DND-41 (cell line): ENCODE measurements around the gene GALR2.
A peak's percentile ranks its signal among the peaks of the same experiment; 100 is the strongest.

ENCODE experiments used
- ATAC-seq: fragments of 200-7000 bp; cut with Tn5 transposase; 3 replicates; pipeline ENCODE4 v1.9.1; 2021; ENCODE audit warnings: low read depth; ENCODE audit not compliant: insufficient read depth
- DNase-seq: peaks from one replicate; pipeline ENCODE4 v3.0.0-alpha.2; 2020
- H2AFZ ChIP-seq: 2 replicates; pipeline ENCODE4 v1.6.0; 2012; ENCODE audit warnings: low read depth, low read length
- H3K27ac ChIP-seq: 2 replicates; pipeline ENCODE4 v1.5.1; 2012; ENCODE audit warnings: low read length, inconsistent platforms
- H3K27me3 ChIP-seq: fragments of 200-600 bp; sonication (generic); 2 replicates; pipeline ENCODE4 v1.6.0; 2012; ENCODE audit warnings: low read length, mild to moderate bottlenecking, inconsistent platforms; ENCODE audit not compliant: insufficient read depth, poor library complexity
- H3K36me3 ChIP-seq: 2 replicates; pipeline ENCODE4 v1.5.1; 2012; ENCODE audit warnings: low read length, inconsistent platforms; ENCODE audit not compliant: insufficient read depth
- H3K4me1 ChIP-seq: 2 replicates; pipeline ENCODE4 v1.5.1; 2012; ENCODE audit warnings: mild to moderate bottlenecking, low read length; ENCODE audit not compliant: insufficient read depth
- H3K4me2 ChIP-seq: 2 replicates; pipeline ENCODE4 v1.6.0; 2012; ENCODE audit warnings: mild to moderate bottlenecking, moderate library complexity, low read length, inconsistent platforms; ENCODE audit not compliant: insufficient read depth
- H3K4me3 ChIP-seq, 2 experiments: fragments of 200-600 bp in 1 of 2; shearing (Covaris generic) in 1 of 2; 2 replicates each; pipeline ENCODE4 v1.5.1; 2012 to 2016; ENCODE audit warnings: inconsistent platforms in 2 of 2, low read length in 2 of 2, mild to moderate bottlenecking in 2 of 2, low read depth in 1 of 2, moderate library complexity in 1 of 2
- H3K79me2 ChIP-seq: 2 replicates; pipeline ENCODE4 v1.6.0; 2012; ENCODE audit warnings: low read length, inconsistent platforms; ENCODE audit not compliant: insufficient read depth
- H3K9ac ChIP-seq: 2 replicates; pipeline ENCODE4 v1.6.0; 2012; ENCODE audit warnings: low read depth, mild to moderate bottlenecking, inconsistent platforms, low read length, moderate library complexity
- H3K9me3 ChIP-seq: 2 replicates; pipeline ENCODE4 v1.5.1; 2012; ENCODE audit warnings: low read length, moderate library complexity, mild to moderate bottlenecking, inconsistent platforms; ENCODE audit not compliant: insufficient read depth, severe bottlenecking
- H4K20me1 ChIP-seq: 2 replicates; pipeline ENCODE4 v1.6.0; 2012; ENCODE audit warnings: low read length; ENCODE audit not compliant: insufficient read depth
- EZH2 ChIP-seq: IDR thresholded peaks from 3 replicates; pipeline ENCODE4 v1.6.1; 2012; ENCODE audit warnings: borderline replicate concordance, low read depth, mild to moderate bottlenecking, moderate library complexity, low read length, inconsistent platforms; ENCODE audit not compliant: severe bottlenecking
- TF ChIP-seq, protein P1 (sequence below): IDR thresholded peaks from 2 replicates; pipeline ENCODE4 v1.5.1; 2012; ENCODE audit warnings: borderline replicate concordance, low read length, moderate library complexity, mild to moderate bottlenecking; ENCODE audit not compliant: poor library complexity, severe bottlenecking; ENCODE audit errors: extremely low read depth

GALR2 gene

DNA sequence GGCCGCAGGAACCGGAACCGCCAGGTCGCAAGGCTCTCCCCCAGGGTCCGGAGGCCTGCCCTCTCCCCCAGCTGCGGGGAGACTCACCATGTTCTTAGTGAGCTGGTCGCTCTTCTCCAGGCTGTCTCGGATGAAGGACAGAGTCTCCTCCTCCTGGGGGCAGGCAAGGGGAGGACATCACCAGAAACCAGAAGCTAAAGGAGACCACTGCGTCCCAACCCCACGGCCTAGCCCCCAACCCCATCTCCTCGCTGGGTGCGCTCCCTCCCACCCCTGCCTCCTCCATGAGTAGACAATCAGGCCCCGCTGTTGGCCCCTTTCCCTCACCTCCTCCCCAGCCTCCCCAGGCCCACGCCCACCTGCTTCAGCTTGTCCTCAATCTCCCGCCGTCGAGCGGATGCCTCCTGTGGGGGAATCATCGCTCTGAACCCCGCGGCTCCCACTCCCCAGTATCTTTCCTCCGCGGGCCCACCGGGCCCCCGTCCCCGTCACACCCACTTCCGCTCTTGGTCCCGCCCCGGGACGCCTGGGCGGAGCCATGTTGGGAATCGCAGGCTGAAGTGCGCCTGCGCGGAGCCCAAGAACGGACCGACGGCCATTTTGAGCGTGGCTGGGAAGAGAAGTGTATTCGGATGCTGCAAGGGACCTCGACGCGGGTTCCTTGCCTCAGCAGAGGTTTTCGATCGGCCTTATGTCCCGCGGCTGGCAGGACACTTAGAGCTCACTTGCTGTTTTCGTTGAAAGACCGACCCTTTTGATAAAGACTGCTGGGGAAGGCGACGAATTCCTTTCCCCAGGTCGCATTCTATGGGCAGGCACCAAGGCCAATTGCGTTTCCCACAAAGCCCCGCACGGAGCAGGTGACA is 28.9 kb downstream of the GALR2 start, which contains the start of gene EXOC7:
EXOC7 (minus strand) TSS at position 514 of the 866 bp plus-strand sequence; CDS start at position 419, 95 bp downstream.
- Histone ChIP-seq H3K9ac (peak within 1 kb of the TSS; percentile 64), H3K27ac (peak within 1 kb of the TSS; percentile 88), H3K4me2 (peak within 1 kb of the TSS; percentile 96), H2AFZ (peak within 1 kb of the TSS; percentile 76), H3K27me3 (no peaks in the 10 kb centered on the region), H4K20me1 (no peaks in the 10 kb centered on the region), H3K4me1 (peaks cover 29% of the 10 kb centered on the region), H3K4me3 (peak within 1 kb of the TSS; percentile 77 to 81), H3K36me3 (peaks cover 28% of the 10 kb centered on the region), H3K79me2 (peaks cover 28% of the 10 kb centered on the region), H3K9me3 (no peaks in the 10 kb centered on the region)
- TF ChIP-seq, protein P1, sequence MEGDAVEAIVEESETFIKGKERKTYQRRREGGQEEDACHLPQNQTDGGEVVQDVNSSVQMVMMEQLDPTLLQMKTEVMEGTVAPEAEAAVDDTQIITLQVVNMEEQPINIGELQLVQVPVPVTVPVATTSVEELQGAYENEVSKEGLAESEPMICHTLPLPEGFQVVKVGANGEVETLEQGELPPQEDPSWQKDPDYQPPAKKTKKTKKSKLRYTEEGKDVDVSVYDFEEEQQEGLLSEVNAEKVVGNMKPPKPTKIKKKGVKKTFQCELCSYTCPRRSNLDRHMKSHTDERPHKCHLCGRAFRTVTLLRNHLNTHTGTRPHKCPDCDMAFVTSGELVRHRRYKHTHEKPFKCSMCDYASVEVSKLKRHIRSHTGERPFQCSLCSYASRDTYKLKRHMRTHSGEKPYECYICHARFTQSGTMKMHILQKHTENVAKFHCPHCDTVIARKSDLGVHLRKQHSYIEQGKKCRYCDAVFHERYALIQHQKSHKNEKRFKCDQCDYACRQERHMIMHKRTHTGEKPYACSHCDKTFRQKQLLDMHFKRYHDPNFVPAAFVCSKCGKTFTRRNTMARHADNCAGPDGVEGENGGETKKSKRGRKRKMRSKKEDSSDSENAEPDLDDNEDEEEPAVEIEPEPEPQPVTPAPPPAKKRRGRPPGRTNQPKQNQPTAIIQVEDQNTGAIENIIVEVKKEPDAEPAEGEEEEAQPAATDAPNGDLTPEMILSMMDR: no peak
- TF ChIP-seq EZH2: no peak
- DNase-seq (peak; percentile 95), ATAC-seq (peak; percentile 86)

DNA sequence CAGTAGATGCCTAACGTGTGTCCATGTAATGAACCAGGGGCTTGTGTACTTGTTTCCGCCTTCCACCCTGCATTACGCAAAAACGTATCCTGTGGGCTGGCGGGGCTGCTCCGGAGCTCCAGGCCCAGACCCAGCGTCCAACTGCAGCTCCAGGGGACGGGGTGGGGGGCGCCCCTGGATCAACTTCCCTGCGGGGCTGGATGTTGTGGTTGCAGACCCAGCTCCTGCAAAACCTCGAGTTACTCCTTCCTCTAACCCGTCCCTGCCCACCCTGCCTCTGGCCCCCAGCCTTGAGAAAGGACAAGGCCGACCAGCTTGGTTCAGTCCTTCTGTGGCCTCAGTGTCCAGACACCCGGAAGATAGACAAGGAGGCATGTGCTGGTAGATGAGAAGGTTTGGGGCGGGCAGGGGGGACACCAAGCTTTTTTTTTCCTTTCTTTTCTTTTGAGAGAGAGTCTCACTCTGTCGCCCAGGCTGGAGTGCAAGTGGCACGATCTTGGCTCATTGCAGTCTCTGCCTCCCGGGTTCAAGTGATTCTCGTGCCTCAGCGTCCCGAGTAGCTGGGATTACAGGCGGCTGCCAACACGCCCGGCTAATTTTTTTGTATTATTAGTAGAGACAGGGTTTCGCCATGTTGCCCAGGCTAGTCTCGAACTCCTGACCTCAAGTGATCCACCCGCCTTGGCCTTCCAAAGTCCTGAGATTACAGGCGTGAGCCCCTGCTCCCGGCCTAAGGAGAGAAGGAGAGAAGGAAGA is 29.7 kb downstream of the GALR2 start:
- Histone ChIP-seq H3K9ac (peak overlapping the region; percentile 64), H2AFZ (peak overlapping the region; percentile 75), H3K4me2 (peak overlapping the region; percentile 96), H3K4me3 (peak overlapping the region; percentile 77 to 81; a peak in 3 of 4 replicates), H4K20me1 (no peaks in the 10 kb centered on the region), H3K9me3 (no peaks in the 10 kb centered on the region), H3K27ac (peak overlapping the region; percentile 88), H3K4me1 (peaks cover 29% of the 10 kb centered on the region), H3K36me3 (peaks cover 27% of the 10 kb centered on the region), H3K27me3 (no peaks in the 10 kb centered on the region), H3K79me2 (peaks cover 28% of the 10 kb centered on the region)
- ATAC-seq: no peak
- TF ChIP-seq, protein P1: no peak
- no peak for TF ChIP-seq EZH2
- DNase-seq: no peak

DNA sequence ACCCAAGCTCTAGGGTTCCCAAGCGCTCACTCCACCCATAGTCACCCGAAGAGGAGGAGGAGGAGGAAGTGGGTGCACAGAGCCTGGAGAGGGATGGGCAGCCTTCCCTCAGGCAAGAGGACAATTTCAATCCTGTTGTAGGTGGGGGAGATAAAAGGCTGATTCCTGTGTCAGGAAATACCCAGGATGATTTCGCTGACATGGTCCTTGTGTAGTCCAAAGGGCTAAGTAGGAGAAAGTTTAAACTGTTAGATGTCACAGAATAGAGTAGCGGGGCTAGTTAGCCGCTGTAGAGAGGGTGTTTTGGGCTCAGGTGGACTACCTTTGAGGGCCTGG is 30.3 kb downstream of the GALR2 start:
- H3K9ac ChIP-seq: peak overlapping the region; percentile 64; the same call in 1 of the 2 replicates
- TF ChIP-seq, protein P1: no peak
- no peaks in the 10 kb centered on the region for H3K9me3 ChIP-seq
- no peaks in the 10 kb centered on the region for H3K27me3 ChIP-seq
- no peak overlapping the region for H3K4me2 ChIP-seq
- DNase-seq (no peak), ATAC-seq (no peak)
- no peaks in the 10 kb centered on the region for H4K20me1 ChIP-seq
- peaks cover 28% of the 10 kb centered on the region for H3K79me2 ChIP-seq
- no peak overlapping the region for H3K27ac ChIP-seq
- no peak overlapping the region for H2AFZ ChIP-seq
- H3K4me3 ChIP-seq: no peak overlapping the region
- peaks cover 29% of the 10 kb centered on the region for H3K4me1 ChIP-seq
- H3K36me3 ChIP-seq: peaks cover 22% of the 10 kb centered on the region
